Stimulated activated naive CD8-positive, alpha-beta T cell treated with anti-CD3 and anti-CD28 coated beads, Interleukin-15, amount 100 ng/mL, for 72 hours (primary cell): ENCODE measurements around the gene STK38L.

Experiments
- ATAC-seq: fragments of 150-1000 bp; cut with Tn5 transposase; 2 replicates; pipeline ENCODE4 v1.10.0; 2021; ENCODE audit warnings: mild to moderate bottlenecking, moderate library complexity
- DNase-seq, 2 donors: peaks; one replicate each; pipeline ENCODE4 v3.0.0; 2021 to 2022
- H3K27ac Mint-ChIP-seq, 2 donors: one replicate each; pipeline ENCODE4 v1.8.0; 2022; ENCODE audit warnings: mild to moderate bottlenecking in 2 of 2, mixed read lengths in 2 of 2, moderate library complexity in 2 of 2
- H3K27me3 Mint-ChIP-seq: one replicate; pipeline ENCODE4 v1.8.0; 2022; ENCODE audit warnings: mixed read lengths
- H3K4me1 Mint-ChIP-seq: one replicate; pipeline ENCODE4 v1.8.0; 2022; ENCODE audit warnings: mild to moderate bottlenecking, mixed read lengths
- H3K4me3 Mint-ChIP-seq, 2 donors: one replicate each; pipeline ENCODE4 v1.8.0; 2022; ENCODE audit warnings: mild to moderate bottlenecking in 2 of 2, mixed read lengths in 2 of 2, moderate library complexity in 1 of 2
- H3K9me3 Mint-ChIP-seq, 2 donors: one replicate each; pipeline ENCODE4 v1.8.0; 2022; ENCODE audit warnings: mixed read lengths in 2 of 2

STK38L gene

DNA sequence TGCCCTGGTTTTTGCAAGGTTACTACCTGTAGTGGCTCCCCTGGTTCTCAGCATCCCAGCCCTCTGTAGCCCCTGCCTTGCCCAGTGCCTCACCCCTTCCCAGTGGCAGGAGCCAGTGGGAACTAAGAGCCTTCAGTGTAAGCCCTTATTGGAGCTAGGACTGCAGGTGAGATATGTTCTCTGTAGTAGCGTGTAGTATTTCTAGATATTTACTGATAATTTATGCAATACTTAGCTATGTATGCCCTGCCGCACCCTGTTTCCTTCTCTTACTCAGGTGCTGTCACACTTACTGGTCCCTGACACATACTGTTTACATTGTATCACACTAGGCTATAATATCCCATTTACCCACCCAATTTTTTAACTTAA is 92.2 kb downstream of the STK38L start:
- no peak for DNase-seq
- H3K27me3 Mint-ChIP-seq: peaks cover 54% of the 10 kb centered on the region
- no peak overlapping the region for H3K27ac Mint-ChIP-seq
- peaks cover 36% of the 10 kb centered on the region for H3K4me1 Mint-ChIP-seq
- no peak for ATAC-seq
- H3K4me3 Mint-ChIP-seq: no peak overlapping the region
- no peaks in the 10 kb centered on the region for H3K9me3 Mint-ChIP-seq

DNA sequence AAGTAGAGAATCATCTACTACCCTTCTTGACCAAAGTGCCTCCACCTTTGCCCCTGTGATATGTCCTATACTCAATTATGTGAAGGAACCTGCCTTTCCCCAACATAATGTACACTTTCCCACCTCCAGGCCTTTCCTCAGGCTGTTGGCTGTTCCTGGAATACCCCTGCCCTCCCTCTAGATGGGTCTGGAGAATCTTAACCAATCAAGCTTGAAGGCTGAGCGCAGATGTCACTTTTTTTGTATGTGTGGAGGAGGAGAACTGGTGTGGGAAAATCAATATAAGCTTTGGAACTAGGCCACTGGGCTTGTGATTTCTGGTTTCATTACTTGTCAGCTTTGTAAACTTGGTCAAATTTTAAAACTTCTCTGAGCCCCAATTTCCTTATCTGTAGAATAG is 93.3 kb downstream of the STK38L start:
- Mint-ChIP-seq H3K27me3 (peaks cover 55% of the 10 kb centered on the region), H3K27ac (no peak overlapping the region), H3K9me3 (no peaks in the 10 kb centered on the region), H3K4me1 (peaks cover 25% of the 10 kb centered on the region), H3K4me3 (no peak overlapping the region)
- DNase-seq (no peak), ATAC-seq (no peak)

DNA sequence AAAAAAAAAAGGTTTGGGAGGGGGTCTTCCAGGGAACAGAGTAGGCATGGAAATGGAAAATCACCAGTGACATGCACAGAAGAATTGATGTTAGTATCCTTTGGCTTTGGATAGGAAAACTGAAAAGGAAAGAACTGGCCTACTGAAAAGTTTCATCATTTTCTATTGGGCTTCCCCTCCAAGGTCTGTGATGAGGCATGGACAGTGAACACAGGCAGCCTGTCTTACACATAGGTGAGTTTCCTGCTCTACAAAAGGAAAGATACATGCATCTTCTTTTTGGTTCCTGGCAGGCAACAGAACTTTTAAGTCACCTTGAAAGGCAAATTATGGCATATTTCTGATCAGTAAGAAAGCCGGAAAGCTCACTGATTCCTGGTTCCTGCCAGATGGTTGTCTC is 94.4 kb downstream of the STK38L start:
- Mint-ChIP-seq H3K9me3 (no peaks in the 10 kb centered on the region), H3K27me3 (peaks cover 51% of the 10 kb centered on the region), H3K27ac (no peak overlapping the region), H3K4me1 (peaks cover 20% of the 10 kb centered on the region), H3K4me3 (no peak overlapping the region)
- ATAC-seq (peak; percentile 70), DNase-seq (no peak)

DNA sequence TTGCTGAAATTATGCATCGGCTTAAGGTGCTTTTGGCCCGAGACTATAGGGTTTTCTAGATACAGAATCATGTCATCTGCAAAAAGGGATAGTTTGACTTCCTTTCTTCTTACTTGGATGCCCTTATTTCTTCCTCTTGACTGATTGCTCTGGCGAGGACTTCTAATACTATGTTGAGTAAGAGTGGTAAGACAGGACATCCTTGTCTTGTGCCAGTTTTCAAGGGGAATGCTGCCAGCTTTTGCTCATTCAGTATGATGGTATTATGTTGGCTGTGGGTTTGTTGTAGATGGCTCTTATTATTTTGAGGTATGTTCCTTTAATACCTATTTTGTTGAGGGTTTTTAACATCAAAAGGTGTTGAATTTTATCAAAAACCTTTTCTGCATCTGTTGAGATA is 96.9 kb downstream of the STK38L start:
- Mint-ChIP-seq H3K4me1 (peaks cover 14% of the 10 kb centered on the region), H3K4me3 (no peak overlapping the region), H3K27me3 (peaks cover 34% of the 10 kb centered on the region), H3K27ac (no peak overlapping the region), H3K9me3 (no peaks in the 10 kb centered on the region)
- no peak for DNase-seq
- ATAC-seq: no peak

DNA sequence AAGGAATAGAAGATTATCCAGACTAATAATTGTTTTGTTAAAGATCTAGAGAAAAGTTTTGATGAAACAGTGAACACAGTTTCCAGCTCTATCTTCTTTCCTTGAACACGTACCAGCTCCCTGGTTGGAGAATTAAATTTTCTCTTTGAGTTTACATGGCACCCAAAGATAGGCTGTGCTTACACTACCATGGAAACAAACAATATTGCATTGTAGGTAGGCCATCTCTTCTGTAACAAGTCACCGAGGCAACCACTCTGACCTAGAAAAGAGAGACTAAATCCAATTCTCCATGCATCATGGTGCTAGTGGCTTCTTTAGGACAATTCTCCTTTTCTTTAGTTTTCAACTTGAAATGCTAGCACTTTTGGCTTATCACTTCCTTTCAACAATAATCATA is 98.5 kb downstream of the STK38L start:
- H3K27me3 Mint-ChIP-seq: peaks cover 40% of the 10 kb centered on the region
- no peaks in the 10 kb centered on the region for H3K9me3 Mint-ChIP-seq
- DNase-seq (no peak), ATAC-seq (no peak)
- peaks cover 13% of the 10 kb centered on the region for H3K4me1 Mint-ChIP-seq
- no peak overlapping the region for H3K27ac Mint-ChIP-seq
- H3K4me3 Mint-ChIP-seq: no peak overlapping the region

DNA sequence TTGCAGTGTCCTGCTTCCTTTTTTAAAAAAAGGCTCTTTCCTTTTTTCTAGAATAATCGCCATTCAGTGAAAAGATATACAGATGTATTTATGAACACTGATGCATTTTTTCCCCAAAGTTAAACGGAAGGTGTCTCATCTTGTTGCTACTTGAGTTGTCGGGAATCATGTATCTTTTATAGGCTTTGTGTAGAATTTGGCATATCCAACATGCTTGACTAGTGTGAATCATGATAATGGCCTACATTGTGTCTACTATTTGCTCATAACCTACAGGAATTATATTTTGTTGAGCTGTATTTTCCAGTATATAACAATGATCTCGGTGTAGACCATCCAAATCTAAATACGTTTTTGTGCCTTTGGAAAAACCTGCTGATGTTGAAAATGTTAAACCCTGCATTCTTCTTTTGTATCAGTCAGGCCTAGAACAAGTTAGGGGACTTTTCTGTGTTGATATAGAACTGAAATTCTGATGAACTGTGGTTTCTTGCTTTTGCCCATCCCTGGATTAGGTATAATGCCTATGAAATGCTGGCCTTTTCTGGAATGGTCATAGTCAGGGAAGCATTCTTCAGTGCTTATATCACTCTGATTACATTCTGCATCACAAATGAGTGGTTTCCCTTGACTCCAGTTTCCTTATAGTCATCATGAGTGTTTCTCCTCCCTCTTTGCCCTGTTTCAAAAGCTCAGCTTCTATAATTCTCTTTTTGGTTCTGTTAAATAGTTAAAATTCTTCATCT is 99.3 kb downstream of the STK38L start:
- DNase-seq (no peak), ATAC-seq (no peak)
- H3K27ac Mint-ChIP-seq: no peak overlapping the region
- peaks cover 37% of the 10 kb centered on the region for H3K27me3 Mint-ChIP-seq
- no peak overlapping the region for H3K4me3 Mint-ChIP-seq
- no peaks in the 10 kb centered on the region for H3K9me3 Mint-ChIP-seq
- peaks cover 4% of the 10 kb centered on the region for H3K4me1 Mint-ChIP-seq

DNA sequence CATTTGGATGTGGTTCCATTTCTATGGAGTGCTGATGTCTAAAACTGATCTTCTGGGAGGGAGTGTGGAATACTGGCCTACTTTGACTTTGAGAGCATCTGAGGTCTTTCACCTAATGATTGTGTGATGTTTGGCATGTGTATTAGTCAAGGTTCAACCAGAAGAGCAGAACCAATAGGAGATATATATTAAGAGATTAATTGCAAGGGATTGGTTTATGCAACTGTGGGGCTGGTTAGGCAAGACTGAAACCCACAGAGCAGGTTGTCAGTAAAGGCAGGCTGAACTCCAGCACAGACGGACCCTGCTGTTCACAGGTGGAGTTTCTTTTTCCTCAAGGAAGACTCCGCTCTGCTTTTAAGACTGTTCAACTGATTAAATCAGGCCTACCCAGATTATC is 100.2 kb downstream of the STK38L start:
- no peak for ATAC-seq
- H3K4me3 Mint-ChIP-seq: no peak overlapping the region
- peaks cover 43% of the 10 kb centered on the region for H3K27me3 Mint-ChIP-seq
- H3K27ac Mint-ChIP-seq: no peak overlapping the region
- no peaks in the 10 kb centered on the region for H3K9me3 Mint-ChIP-seq
- H3K4me1 Mint-ChIP-seq: no peaks in the 10 kb centered on the region
- no peak for DNase-seq

DNA sequence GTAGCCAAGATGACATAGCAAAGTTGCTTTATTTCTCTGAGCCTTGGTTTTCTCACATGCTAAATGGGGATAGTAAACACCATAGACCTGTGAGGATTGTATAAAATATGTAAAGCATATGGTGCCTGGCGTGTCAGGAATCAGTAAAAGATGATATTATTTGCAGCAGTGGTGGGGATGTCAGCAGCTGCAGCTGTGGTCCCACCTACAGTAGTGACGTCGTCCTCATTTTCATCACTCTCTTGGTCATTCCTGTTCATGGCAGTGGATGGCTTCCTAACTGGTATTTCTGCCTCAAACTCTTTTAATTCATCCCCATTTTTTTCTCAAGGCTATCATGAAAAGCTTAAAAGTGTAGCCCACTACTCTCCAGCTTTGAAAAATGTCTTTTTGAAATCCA is 100.7 kb downstream of the STK38L start:
- no peak for ATAC-seq
- Mint-ChIP-seq H3K4me1 (no peaks in the 10 kb centered on the region), H3K4me3 (no peak overlapping the region), H3K27me3 (peaks cover 37% of the 10 kb centered on the region), H3K9me3 (no peaks in the 10 kb centered on the region), H3K27ac (no peak overlapping the region)
- DNase-seq: no peak

DNA sequence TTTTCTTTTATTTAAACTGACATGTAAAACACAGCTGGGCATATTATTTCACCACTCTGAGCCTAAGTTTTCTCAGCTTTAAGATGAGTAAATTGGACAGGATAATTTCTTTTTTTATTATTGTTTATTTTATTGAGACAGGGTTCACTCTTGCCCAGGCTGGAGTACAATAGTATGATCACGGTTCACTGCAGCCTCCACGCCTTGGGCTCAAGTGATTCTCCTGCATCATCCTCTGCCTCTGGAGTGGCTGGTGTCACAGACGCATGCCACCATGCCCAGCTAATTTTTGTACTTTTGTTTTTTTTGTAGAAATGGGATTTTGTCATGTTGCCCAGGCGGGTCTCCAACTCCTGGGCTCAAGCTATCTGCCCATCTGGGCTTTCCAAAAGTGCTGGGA is 101.3 kb downstream of the STK38L start:
- peaks cover 31% of the 10 kb centered on the region for H3K27me3 Mint-ChIP-seq
- H3K27ac Mint-ChIP-seq: no peak overlapping the region
- no peaks in the 10 kb centered on the region for H3K4me1 Mint-ChIP-seq
- no peak overlapping the region for H3K4me3 Mint-ChIP-seq
- no peak for ATAC-seq
- DNase-seq: no peak
- H3K9me3 Mint-ChIP-seq: no peaks in the 10 kb centered on the region

DNA sequence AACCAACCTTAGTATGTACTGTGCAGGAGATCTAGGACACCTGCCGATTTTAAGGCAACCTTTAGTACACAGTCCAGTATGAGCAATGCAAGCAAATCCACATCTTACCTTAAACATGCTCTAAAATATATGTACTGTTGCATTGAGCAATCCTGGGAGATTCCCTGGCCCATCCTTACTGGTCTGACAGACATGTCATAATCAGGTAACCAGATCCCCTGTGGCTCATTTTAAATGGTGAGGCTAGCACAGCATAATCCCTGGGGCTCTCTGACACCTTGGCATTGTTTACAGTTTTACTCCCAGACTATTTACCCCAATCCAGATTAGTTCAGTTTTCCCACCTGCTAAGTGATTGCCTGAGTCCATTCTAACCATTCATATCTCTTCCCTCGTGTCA is 103.7 kb downstream of the STK38L start:
- no peak overlapping the region for H3K4me3 Mint-ChIP-seq
- ATAC-seq (no peak), DNase-seq (no peak)
- H3K4me1 Mint-ChIP-seq: no peaks in the 10 kb centered on the region
- peaks cover 22% of the 10 kb centered on the region for H3K27me3 Mint-ChIP-seq
- H3K9me3 Mint-ChIP-seq: no peaks in the 10 kb centered on the region
- no peak overlapping the region for H3K27ac Mint-ChIP-seq

DNA sequence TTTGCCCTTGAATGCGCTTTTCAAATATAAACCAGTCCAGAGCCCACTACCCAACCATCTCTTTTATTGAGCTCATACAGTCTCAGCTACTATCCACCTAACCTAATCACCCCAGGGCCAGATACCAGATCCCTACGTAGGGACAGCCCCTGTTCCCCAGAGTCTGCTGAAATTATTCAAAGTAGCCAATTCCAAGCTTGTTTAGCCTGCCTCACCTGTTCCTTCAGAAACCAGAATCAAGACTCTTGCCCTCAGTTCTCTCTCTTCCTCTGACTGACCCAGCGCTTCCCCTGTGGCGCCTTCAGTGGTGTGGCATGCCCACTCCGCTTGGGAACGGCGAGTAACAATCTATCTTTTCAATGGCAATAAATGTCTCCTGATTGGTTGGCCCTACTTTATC is 107.4 kb downstream of the STK38L start:
- Mint-ChIP-seq H3K4me3 (no peak overlapping the region), H3K27ac (no peak overlapping the region), H3K9me3 (no peaks in the 10 kb centered on the region), H3K4me1 (no peaks in the 10 kb centered on the region), H3K27me3 (peaks cover 17% of the 10 kb centered on the region)
- no peak for ATAC-seq
- DNase-seq: no peak

DNA sequence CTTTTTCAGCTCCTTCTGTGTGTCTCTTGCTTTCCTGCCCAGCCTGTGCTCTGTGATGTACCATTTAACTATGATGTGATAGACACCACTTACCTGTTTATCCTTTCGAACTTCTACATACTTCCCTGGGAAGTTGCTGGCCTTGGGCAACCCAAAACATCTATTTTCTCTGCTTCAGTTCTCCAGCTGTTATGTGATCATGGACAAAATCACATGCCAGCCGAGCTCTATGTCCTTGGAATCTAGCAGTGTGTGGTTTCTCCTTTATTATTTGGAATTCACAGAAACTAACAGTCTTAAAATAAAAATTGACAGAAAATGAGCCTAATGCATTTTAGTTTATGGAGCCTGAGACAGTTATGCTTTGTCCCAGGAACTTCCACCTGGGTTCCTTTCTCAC is 111.4 kb downstream of the STK38L start:
- Mint-ChIP-seq H3K9me3 (no peaks in the 10 kb centered on the region), H3K4me3 (no peak overlapping the region)

DNA sequence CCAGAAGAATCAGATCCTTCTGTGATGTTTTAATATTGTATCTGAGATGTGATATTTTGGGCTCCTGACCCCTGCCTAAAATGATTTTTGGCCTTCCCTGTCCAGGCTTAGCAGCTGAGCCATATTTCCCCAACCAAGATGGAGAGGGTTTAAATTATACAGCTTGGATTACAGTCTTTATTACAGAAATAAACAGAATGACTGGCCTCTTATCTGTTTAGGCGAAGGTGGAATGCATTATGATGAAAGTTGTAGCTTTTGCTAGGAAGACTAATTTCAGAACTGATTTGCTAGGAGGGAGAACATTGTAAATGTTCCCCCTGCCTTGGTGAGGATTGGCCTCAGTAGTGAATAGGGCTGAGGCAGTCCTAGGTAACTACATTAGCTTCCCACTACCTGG is 111.9 kb downstream of the STK38L start:
- Mint-ChIP-seq H3K27ac (no peak overlapping the region), H3K9me3 (no peaks in the 10 kb centered on the region), H3K27me3 (peaks cover 6% of the 10 kb centered on the region), H3K4me3 (no peak overlapping the region), H3K4me1 (no peaks in the 10 kb centered on the region)
- no peak for ATAC-seq
- no peak for DNase-seq

More for the DNA sequence above, 111.4 kb downstream of the STK38L start:
- Mint-ChIP-seq H3K4me1 (no peaks in the 10 kb centered on the region), H3K27me3 (peaks cover 5% of the 10 kb centered on the region), H3K27ac (no peak overlapping the region)
- DNase-seq: no peak
- no peak for ATAC-seq

DNA sequence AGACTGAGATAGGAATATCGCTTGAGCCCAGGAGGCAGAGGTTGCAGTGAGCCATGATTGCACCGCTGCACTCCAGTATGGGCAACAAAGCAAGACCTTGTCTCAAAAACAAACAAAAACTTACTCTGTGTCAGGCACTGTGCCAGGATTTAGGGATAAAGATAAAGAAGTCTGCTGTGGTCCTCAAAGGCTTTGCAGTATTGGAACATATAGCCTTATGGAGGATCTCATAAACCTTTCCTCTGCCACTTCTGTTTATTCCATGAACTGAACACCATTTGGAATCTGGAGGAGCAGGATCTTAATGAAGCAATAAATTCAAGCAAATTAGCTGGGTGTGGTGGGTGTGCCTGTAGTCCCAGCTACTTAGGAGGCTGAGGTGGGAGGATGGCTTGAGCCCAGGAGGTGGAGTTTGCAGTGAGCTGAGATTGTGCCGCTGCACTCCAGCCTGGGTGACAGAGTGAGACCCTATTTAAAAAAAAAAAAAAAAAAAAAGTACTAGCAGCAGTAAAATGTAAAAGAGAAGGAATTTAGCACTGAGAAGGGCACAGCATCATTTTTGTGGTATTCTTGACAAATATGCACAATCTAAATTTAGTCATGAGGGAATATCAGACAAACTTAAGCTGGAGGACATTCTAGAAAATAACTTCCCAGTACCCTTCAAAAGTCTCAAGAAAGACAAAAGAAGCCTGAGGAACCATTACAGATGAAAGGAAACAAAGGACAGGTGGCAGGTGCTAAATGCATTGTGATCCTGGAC is 115.7 kb downstream of the STK38L start:
- DNase-seq (no peak), ATAC-seq (no peak)
- H3K4me3 Mint-ChIP-seq: no peak overlapping the region
- H3K4me1 Mint-ChIP-seq: no peaks in the 10 kb centered on the region
- H3K9me3 Mint-ChIP-seq: no peaks in the 10 kb centered on the region
- peak overlapping the region in 1 of 2 donors; percentile 78 for H3K27ac Mint-ChIP-seq
- H3K27me3 Mint-ChIP-seq: peaks cover 27% of the 10 kb centered on the region

DNA sequence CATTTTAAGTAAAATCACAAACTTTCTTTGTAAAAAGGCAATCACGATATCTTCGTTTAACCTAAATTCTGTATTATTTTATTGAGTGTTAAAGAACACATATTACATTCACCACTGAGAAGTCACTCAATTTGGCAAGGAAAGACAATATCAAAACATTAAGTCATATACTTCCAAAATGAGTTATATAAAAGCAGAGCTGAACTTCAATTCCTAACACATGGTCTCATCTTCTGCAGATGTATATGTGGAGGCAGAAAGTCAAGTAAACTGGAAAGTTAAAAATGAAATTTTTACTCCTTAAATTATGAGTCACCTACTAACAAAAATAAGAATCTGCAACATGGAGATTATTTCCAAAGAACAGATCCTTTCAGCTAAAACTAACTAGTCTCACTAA is 117.3 kb downstream of the STK38L start:
- DNase-seq (no peak), ATAC-seq (no peak)
- Mint-ChIP-seq H3K27ac (no peak overlapping the region), H3K27me3 (peaks cover 27% of the 10 kb centered on the region), H3K9me3 (no peaks in the 10 kb centered on the region), H3K4me3 (no peak overlapping the region), H3K4me1 (no peaks in the 10 kb centered on the region)

DNA sequence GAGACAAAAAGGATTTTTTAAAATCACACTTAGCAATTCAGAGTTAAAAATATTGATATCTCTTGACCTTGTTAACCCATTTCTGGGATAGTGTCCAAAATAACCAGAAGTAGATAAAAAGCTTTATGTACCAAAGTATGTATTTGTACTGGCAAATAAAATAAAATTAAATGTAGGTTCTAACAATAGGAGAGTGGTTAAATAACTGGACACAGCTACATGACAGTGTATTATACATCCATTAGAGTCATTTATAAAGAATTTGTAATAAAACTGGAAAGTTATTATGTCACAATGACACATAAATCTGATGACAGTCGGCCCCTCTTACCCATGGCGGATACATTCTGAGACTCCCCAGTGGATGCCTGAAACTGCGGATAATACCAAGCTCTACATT is 122.5 kb downstream of the STK38L start:
- no peak for DNase-seq
- Mint-ChIP-seq H3K9me3 (no peaks in the 10 kb centered on the region), H3K4me3 (no peak overlapping the region), H3K27ac (no peak overlapping the region), H3K27me3 (peaks cover 14% of the 10 kb centered on the region), H3K4me1 (no peaks in the 10 kb centered on the region)
- ATAC-seq: no peak

DNA sequence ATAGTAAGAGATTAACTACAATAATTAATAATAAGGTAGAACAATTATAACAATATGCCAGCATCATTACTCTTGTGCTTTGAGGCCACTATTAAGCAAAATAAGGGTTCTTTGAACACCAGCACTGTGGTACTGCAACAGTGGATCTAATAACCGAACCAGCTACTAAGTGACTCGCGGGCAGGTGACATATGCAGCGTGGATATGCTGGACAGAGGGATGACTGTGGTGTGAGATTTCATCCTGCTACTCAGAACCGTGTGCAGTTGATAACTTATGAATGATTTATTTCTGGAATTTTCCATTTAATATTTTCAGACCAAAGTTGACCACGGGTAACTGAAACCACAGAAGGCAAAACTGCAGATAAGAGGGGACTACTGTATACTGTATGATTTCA is 123.0 kb downstream of the STK38L start:
- ATAC-seq (no peak), DNase-seq (no peak)
- no peak overlapping the region for H3K27ac Mint-ChIP-seq

More for the DNA sequence above, 123.0 kb downstream of the STK38L start:
- Mint-ChIP-seq H3K9me3 (no peaks in the 10 kb centered on the region), H3K27me3 (peaks cover 10% of the 10 kb centered on the region), H3K4me1 (no peaks in the 10 kb centered on the region), H3K4me3 (no peak overlapping the region)
